A549 (cell line): ENCODE results near the gene CTNNA3. TPM values are rescaled to one million over a fixed set of nuclear protein-coding genes. Genes with fewer than 3 reads are reported as not detected.

Experiments
- ATAC-seq, 2 experiments: fragments of 200-7000 bp in 1 of 2; fragments of >200 bp in 1 of 2; cut with Nextera tagmentation in 1 of 2; cut with Tn5 transposase in 1 of 2; 3 replicates each; pipeline versions ENCODE4 v1.8.0 to v1.9.1; 2018 to 2020; ENCODE audit warnings: mild to moderate bottlenecking in 1 of 2, moderate library complexity in 1 of 2
- CTCF ChIA-PET: fragments of 300-600 bp; sonication (Branson Sonifier 250); formaldehyde crosslinking; extraction: SDS; loops from one replicate; lab custom pipeline; 2021; ENCODE audit warnings: antibody characterized with exemption, inconsistent platforms; lab: Yijun Ruan, JAX
- POLR2A ChIA-PET: fragments of 350-600 bp; formaldehyde crosslinking; extraction: SDS; loops from one replicate; lab custom pipeline; 2021; ENCODE audit warnings: antibody characterized with exemption, inconsistent platforms; lab: Yijun Ruan, JAX
- DNase-seq, 2 experiments: peaks; one replicate each; pipeline versions ENCODE4 v3.0.0 to v3.0.0-alpha.2; 2011 to 2016; ENCODE audit warnings: low read depth in 1 of 2, low spot score in 1 of 2
- FAIRE-seq: peaks from 2 replicates; lab custom pipeline; 2011; peaks lifted over from hg19 to GRCh38; lab: Jason Lieb, UNC
- H3K27ac ChIP-seq, 2 experiments: fragments of >200 bp; sonication (Bioruptor Twin); formaldehyde crosslinking; 3 replicates each; pipeline ENCODE4 v1.5.1; 2016 to 2017
- H3K4me1 ChIP-seq: fragments of >200 bp; sonication (Bioruptor Twin); formaldehyde crosslinking; 3 replicates; pipeline ENCODE4 v1.6.1; 2016
- H3K4me2 ChIP-seq: fragments of >200 bp; sonication (Bioruptor Twin); formaldehyde crosslinking; 3 replicates; pipeline ENCODE4 v1.6.1; 2016
- H3K4me3 ChIP-seq: fragments of >200 bp; sonication (Bioruptor Twin); formaldehyde crosslinking; 3 replicates; pipeline ENCODE4 v1.5.1; 2016
- H3K9me3 ChIP-seq: fragments of >200 bp; sonication (Bioruptor Twin); formaldehyde crosslinking; 3 replicates; pipeline ENCODE4 v1.6.1; 2016
- CBX2 ChIP-seq: fragments of 200-600 bp; sonication (generic); IDR thresholded peaks from 2 replicates; pipeline ENCODE4 v1.6.1; 2016; ENCODE audit warnings: low read depth, mild to moderate bottlenecking, borderline replicate concordance
- CBX8 ChIP-seq: fragments of 200-600 bp; sonication (generic); IDR thresholded peaks from 2 replicates; pipeline ENCODE4 v1.6.1; 2016
- E2F6 ChIP-seq: IDR thresholded peaks from 2 replicates; pipeline ENCODE4 v1.6.1; 2012; ENCODE audit warnings: low read depth, borderline replicate concordance
- EHF ChIP-seq: fragments of 250-450 bp; sonication (Bioruptor Pico); IDR thresholded peaks from 2 replicates; pipeline ENCODE4 v1.5.0; 2020; ENCODE audit warnings: mild to moderate bottlenecking
- EP300 ChIP-seq, 2 experiments: fragments of >200 bp; sonication (Bioruptor Twin); formaldehyde crosslinking; IDR thresholded peaks; 2 replicates in 1 of 2; 3 replicates in 1 of 2; pipeline ENCODE4 v1.6.1; 2016 to 2017
- FOSB ChIP-seq: fragments of 250-450 bp; sonication (Bioruptor Pico); IDR thresholded peaks from 2 replicates; pipeline ENCODE4 v1.5.0; 2020; ENCODE audit warnings: mild to moderate bottlenecking, moderate library complexity
- FOXS1 ChIP-seq: fragments of 250-450 bp; sonication (Bioruptor Pico); IDR thresholded peaks from 2 replicates; pipeline ENCODE4 v1.5.0; 2020; ENCODE audit warnings: mild to moderate bottlenecking, moderate library complexity
- HES2 ChIP-seq: fragments of >200 bp; sonication (Bioruptor Twin); formaldehyde crosslinking; IDR thresholded peaks from 2 replicates; pipeline ENCODE4 v1.6.1; 2016
- HEYL ChIP-seq: fragments of 250-450 bp; sonication (Bioruptor Pico); IDR thresholded peaks from 2 replicates; pipeline ENCODE4 v1.8.0; 2021; ENCODE audit warnings: mild to moderate bottlenecking, moderate library complexity
- HOXB5 ChIP-seq: fragments of 250-450 bp; sonication (Bioruptor Pico); IDR thresholded peaks from 2 replicates; pipeline ENCODE4 v1.5.0; 2020; ENCODE audit warnings: mild to moderate bottlenecking, moderate library complexity
- KDM1A ChIP-seq: fragments of 200-600 bp; sonication (generic); IDR thresholded peaks from 2 replicates; pipeline ENCODE4 v1.6.1; 2016; ENCODE audit warnings: low read depth, mild to moderate bottlenecking
- MAX ChIP-seq: IDR thresholded peaks from 2 replicates; pipeline ENCODE4 v1.6.1; 2012
- PHF8 ChIP-seq: fragments of 200-600 bp; sonication (generic); IDR thresholded peaks from 2 replicates; pipeline ENCODE4 v1.6.1; 2016; ENCODE audit warnings: low read depth, mild to moderate bottlenecking, antibody characterized with exemption, moderate library complexity, borderline replicate concordance
- POLR2AphosphoS2 ChIP-seq: conservative IDR thresholded peaks from 2 replicates; pipeline ENCODE4 v1.6.1; 2012; ENCODE audit warnings: low read length, improper control_type of control experiment, inconsistent platforms
- RARB ChIP-seq: fragments of 250-450 bp; sonication (Bioruptor Pico); IDR thresholded peaks from 2 replicates; pipeline ENCODE4 v1.8.0; 2021; ENCODE audit warnings: mild to moderate bottlenecking, moderate library complexity
- RNF2 ChIP-seq: fragments of 200-600 bp; sonication (generic); IDR thresholded peaks from 2 replicates; pipeline ENCODE4 v1.6.1; 2016; ENCODE audit warnings: low read depth, mild to moderate bottlenecking, antibody characterized with exemption, moderate library complexity, borderline replicate concordance
- SMC3 ChIP-seq: fragments of >200 bp; sonication (Bioruptor Twin); formaldehyde crosslinking; IDR thresholded peaks from 3 replicates; pipeline ENCODE4 v1.6.1; 2018; ENCODE audit warnings: inconsistent platforms
- SREBF2 ChIP-seq: fragments of 450-650 bp; IDR thresholded peaks from 2 replicates; pipeline ENCODE4 v1.6.1; 2014; ENCODE audit warnings: mild to moderate bottlenecking, moderate library complexity
- ZC3H11A ChIP-seq: fragments of 450-650 bp; IDR thresholded peaks from 2 replicates; pipeline ENCODE4 v1.6.1; 2014; ENCODE audit warnings: antibody characterized with exemption, mild to moderate bottlenecking
- ZNF302 ChIP-seq: fragments of 250-450 bp; sonication (Bioruptor Pico); IDR thresholded peaks from 2 replicates; pipeline ENCODE4 v1.9.0; 2021; ENCODE audit warnings: inconsistent platforms, mild to moderate bottlenecking, moderate library complexity
- ZSCAN20 ChIP-seq: fragments of 250-450 bp; sonication (Bioruptor Pico); IDR thresholded peaks from 2 replicates; pipeline ENCODE4 v1.8.0; 2022; ENCODE audit warnings: mild to moderate bottlenecking, moderate library complexity
- WGBS: methylation state at CpG from one replicate; pipeline ENCODE4 v1.1.6; 2017; ENCODE audit errors: missing lambda C conversion rate; 5-methylcytosine and 5-hydroxymethylcytosine counted together
- polyA plus RNA-seq, 4 experiments: library from polyadenylated mRNA; depleted of rRNA in 3 of 4; stranded (reverse); fragments of >200 nt; fragmentation: RNase III in 1 of 4; extraction: RNeasy Plus Mini Kit Qiagen cat#74134 plus additional on column Dnase treatment in 1 of 4; gene quantifications; 2 replicates in 3 of 4; 3 replicates in 1 of 4; pipeline ENCODE4 v1.2.3, GENCODE V29; 2011 to 2017
- TF ChIP-seq, protein P1 (sequence below): IDR thresholded peaks from 2 replicates; pipeline ENCODE4 v1.6.1; 2012
- TF ChIP-seq, protein P2 (sequence below): fragments of 250-450 bp; sonication (Bioruptor Pico); IDR thresholded peaks from 2 replicates; pipeline ENCODE4 v1.5.0; 2020; ENCODE audit warnings: low read depth, mild to moderate bottlenecking, moderate library complexity
- TF ChIP-seq, protein P3 (sequence below): fragments of 150-350 bp; IDR thresholded peaks from 2 replicates; pipeline ENCODE4 v1.6.1; 2014; ENCODE audit warnings: low read depth, mild to moderate bottlenecking, low read length

The CTNNA3 gene
- polyA plus RNA-seq, 2 of the 4 experiments (the other 2 are of a cell fraction), result not detected

GRCh38 chr10:66604195-66604594 is 1091.8 kb downstream of the CTNNA3 start:
- no peak overlapping the region for H3K27ac ChIP-seq
- no peak overlapping the region for H3K4me2 ChIP-seq
- no peak overlapping the region for H3K4me3 ChIP-seq
- no peak for ATAC-seq
- TF ChIP-seq FOSB (no peak), E2F6 (no peak), EP300 (IDR thresholded peaks at IDR 0.05) (no peak), SMC3 (no peak), HEYL (no peak), FOXS1 (CRISPR knock-in tag) (no peak), MAX (no peak), EHF (CRISPR knock-in tag) (no peak), HOXB5 (no peak), PHF8 (no peak), CBX2 (no peak)
- TF ChIP-seq, protein P1, sequence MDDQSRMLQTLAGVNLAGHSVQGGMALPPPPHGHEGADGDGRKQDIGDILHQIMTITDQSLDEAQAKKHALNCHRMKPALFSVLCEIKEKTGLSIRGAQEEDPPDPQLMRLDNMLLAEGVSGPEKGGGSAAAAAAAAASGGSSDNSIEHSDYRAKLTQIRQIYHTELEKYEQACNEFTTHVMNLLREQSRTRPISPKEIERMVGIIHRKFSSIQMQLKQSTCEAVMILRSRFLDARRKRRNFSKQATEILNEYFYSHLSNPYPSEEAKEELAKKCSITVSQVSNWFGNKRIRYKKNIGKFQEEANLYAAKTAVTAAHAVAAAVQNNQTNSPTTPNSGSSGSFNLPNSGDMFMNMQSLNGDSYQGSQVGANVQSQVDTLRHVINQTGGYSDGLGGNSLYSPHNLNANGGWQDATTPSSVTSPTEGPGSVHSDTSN, result no peak
- TF ChIP-seq, protein P2, sequence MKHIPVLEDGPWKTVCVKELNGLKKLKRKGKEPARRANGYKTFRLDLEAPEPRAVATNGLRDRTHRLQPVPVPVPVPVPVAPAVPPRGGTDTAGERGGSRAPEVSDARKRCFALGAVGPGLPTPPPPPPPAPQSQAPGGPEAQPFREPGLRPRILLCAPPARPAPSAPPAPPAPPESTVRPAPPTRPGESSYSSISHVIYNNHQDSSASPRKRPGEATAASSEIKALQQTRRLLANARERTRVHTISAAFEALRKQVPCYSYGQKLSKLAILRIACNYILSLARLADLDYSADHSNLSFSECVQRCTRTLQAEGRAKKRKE (CRISPR knock-in tag), result no peak
- POLR2A ChIA-PET, result no interaction called here
- H3K4me1 ChIP-seq, result no peaks in the 10 kb centered on the region
- no peak for FAIRE-seq
- CTCF ChIA-PET, result interaction anchor here (0.6 kb wide), 1 partner anchor 651 kb away, joined by 3 read pairs; no protein-coding TSS in a partner anchor
- 33% methylated on average over 7 of the region's 10 CpGs for WGBS
- no peak for DNase-seq
- no peaks in the 10 kb centered on the region for H3K9me3 ChIP-seq

DNA sequence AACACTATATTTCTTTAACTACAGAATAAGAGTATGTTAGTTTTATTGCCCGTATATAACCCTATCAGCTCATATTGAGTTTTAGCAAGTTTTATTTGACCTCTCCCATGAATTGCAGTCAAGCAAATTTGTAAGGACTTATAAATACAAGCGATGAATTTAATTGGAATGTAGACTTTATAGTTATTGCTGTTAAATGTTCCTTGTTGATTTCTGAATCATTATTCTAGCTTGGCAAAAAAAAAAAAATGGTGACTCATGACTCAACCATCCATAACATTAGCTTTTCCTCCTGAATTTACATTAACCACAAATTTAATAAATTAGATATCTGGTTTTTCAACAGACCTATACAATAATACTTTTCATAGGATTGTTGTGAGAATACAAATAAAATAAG is 1104.1 kb downstream of the CTNNA3 start:
- H3K27ac ChIP-seq, result no peak overlapping the region
- ChIA-PET CTCF (no interaction called here), POLR2A (no interaction called here)
- FAIRE-seq, result no peak
- WGBS, result 42% methylated on average over 2 of the region's 2 CpGs
- no peaks in the 10 kb centered on the region for H3K9me3 ChIP-seq
- H3K4me1 ChIP-seq, result no peaks in the 10 kb centered on the region
- H3K4me3 ChIP-seq, result no peak overlapping the region
- DNase-seq, result no peak
- no peak for ATAC-seq
- H3K4me2 ChIP-seq, result no peak overlapping the region
- TF ChIP-seq RARB (CRISPR knock-in tag), result no peak
- TF ChIP-seq HES2, result no peak
- TF ChIP-seq ZC3H11A, result no peak

GRCh38 chr10:66587680-66588050 is 1108.3 kb downstream of the CTNNA3 start:
- H3K4me3 ChIP-seq, result no peak overlapping the region
- no peaks in the 10 kb centered on the region for H3K4me1 ChIP-seq
- ChIA-PET POLR2A (no interaction called here), CTCF (no interaction called here)
- no peak for TF ChIP-seq PHF8
- TF ChIP-seq ZSCAN20 (CRISPR knock-in tag), result no peak
- no peak for TF ChIP-seq ZC3H11A
- no peak for TF ChIP-seq POLR2AphosphoS2
- TF ChIP-seq CBX8, result no peak
- no peak for TF ChIP-seq RARB (CRISPR knock-in tag)
- TF ChIP-seq ZNF302 (CRISPR knock-in tag), result no peak
- TF ChIP-seq RNF2, result no peak
- TF ChIP-seq, protein P3, sequence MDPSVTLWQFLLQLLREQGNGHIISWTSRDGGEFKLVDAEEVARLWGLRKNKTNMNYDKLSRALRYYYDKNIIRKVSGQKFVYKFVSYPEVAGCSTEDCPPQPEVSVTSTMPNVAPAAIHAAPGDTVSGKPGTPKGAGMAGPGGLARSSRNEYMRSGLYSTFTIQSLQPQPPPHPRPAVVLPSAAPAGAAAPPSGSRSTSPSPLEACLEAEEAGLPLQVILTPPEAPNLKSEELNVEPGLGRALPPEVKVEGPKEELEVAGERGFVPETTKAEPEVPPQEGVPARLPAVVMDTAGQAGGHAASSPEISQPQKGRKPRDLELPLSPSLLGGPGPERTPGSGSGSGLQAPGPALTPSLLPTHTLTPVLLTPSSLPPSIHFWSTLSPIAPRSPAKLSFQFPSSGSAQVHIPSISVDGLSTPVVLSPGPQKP, result no peak
- TF ChIP-seq KDM1A, result no peak
- TF ChIP-seq SREBF2, result no peak
- no peak for TF ChIP-seq HOXB5
- TF ChIP-seq, all 56 proteins: peak for 0
- FAIRE-seq, result no peak
- no peak overlapping the region for H3K4me2 ChIP-seq
- WGBS, result 15% methylated on average over 5 of the region's 5 CpGs
- ATAC-seq, result no peak
- no peaks in the 10 kb centered on the region for H3K9me3 ChIP-seq
- DNase-seq, result no peak
- no peak overlapping the region for H3K27ac ChIP-seq
